Measurements from ENCODE around the gene PLEKHG2.
A peak's percentile ranks its signal among the peaks of the same experiment; 100 is the strongest.

The PLEKHG2 gene

GRCh38 chr19:39433480-39434079 lies 21.1 kb downstream of the PLEKHG2 start:
- TF ChIP-seq, protein P1, sequence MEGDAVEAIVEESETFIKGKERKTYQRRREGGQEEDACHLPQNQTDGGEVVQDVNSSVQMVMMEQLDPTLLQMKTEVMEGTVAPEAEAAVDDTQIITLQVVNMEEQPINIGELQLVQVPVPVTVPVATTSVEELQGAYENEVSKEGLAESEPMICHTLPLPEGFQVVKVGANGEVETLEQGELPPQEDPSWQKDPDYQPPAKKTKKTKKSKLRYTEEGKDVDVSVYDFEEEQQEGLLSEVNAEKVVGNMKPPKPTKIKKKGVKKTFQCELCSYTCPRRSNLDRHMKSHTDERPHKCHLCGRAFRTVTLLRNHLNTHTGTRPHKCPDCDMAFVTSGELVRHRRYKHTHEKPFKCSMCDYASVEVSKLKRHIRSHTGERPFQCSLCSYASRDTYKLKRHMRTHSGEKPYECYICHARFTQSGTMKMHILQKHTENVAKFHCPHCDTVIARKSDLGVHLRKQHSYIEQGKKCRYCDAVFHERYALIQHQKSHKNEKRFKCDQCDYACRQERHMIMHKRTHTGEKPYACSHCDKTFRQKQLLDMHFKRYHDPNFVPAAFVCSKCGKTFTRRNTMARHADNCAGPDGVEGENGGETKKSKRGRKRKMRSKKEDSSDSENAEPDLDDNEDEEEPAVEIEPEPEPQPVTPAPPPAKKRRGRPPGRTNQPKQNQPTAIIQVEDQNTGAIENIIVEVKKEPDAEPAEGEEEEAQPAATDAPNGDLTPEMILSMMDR (conservative IDR thresholded peaks at IDR 0.05; ENCODE audit: low read depth), result no peak
- CTCF ChIA-PET, result interaction anchor here (1.7 kb wide), 1 partner anchor 12 kb away, joined by 8 read pairs; the partner anchor contains the start of gene SUPT5H
- no peak for DNase-seq (ENCODE audit: low spot score)
- POLR2A ChIA-PET (ENCODE audit: low non-redundant PET), result no interaction called here
- H3K27ac ChIP-seq, result peak overlapping the region; percentile 90

GRCh38 chr19:39434123-39435076 lies 21.9 kb downstream of the PLEKHG2 start:
- ChIA-PET CTCF (interaction anchor here (0.9 to 1.6 kb wide), 3 partner anchors 23 to 40 kb away, joined by 4 to 6 read pairs (median 4); partner anchors contain the start of gene PLEKHG2), POLR2A (ENCODE audit: low non-redundant PET) (interaction anchor here (0.5 to 1.1 kb wide), 2 partner anchors 10 to 20 kb away, joined by 3 to 6 read pairs; no protein-coding TSS in a partner anchor)
- H3K27ac ChIP-seq, result peak overlapping the region; percentile 90
- TF ChIP-seq, protein P1 (conservative IDR thresholded peaks at IDR 0.05; ENCODE audit: low read depth), result no peak
- DNase-seq (ENCODE audit: low spot score), result no peak

- H3K27ac ChIP-seq, result peak within 1 kb of the TSS; percentile 90
- TF ChIP-seq, protein P1 (conservative IDR thresholded peaks at IDR 0.05; ENCODE audit: low read depth), result no peak
- DNase-seq (ENCODE audit: low spot score), result peak; percentile 88
- POLR2A ChIA-PET (ENCODE audit: low non-redundant PET), result interaction anchor here (0.5 to 1.3 kb wide), 21 partner anchors 8 to 1184 kb away, joined by 3 to 10 read pairs (median 4); partner anchors contain the start of genes MED29, PAF1, PLEKHG2 and SAMD4B
- CTCF ChIA-PET, result interaction anchor here (0.5 to 1.6 kb wide), 8 partner anchors 19 to 1336 kb away, joined by 3 to 8 read pairs (median 4); partner anchors contain the start of genes EID2B and PLEKHG2
Observed at GRCh38 chr19:39435499-39436349, 23.3 kb downstream of the PLEKHG2 start, which contains the start of gene RPS16. TSS of gene RPS16 (minus strand) at chr19:39435949. CDS start at chr19:39435895, 54 bp downstream.

DNA sequence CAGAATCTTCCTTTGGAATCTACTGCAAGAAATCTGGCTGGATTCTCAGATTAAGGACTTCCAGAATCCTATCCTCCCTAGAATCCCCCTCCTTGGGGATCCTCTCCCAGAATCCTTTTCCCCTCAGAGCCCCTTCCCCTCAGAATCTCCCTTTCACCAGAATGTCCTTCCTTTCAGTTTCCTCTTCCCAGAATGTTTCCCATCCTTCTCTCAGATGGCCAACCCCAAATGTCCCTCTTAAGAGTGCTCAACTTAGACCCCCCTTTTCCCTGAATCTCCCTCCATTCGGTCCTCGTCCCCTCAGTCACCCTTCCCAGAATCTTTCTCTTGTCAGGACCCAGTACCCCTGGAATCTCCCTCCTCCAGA lies 23.9 kb downstream of the PLEKHG2 start:
- CTCF ChIA-PET, result interaction anchor here (0.5 to 1.6 kb wide), 4 partner anchors 38 to 1335 kb away, joined by 5 to 8 read pairs (median 6); partner anchors contain the start of gene EID2B
- TF ChIP-seq, protein P1 (conservative IDR thresholded peaks at IDR 0.05; ENCODE audit: low read depth), result no peak
- peak overlapping the region; percentile 90 for H3K27ac ChIP-seq
- POLR2A ChIA-PET (ENCODE audit: low non-redundant PET), result interaction anchor here (0.6 to 1.3 kb wide), 17 partner anchors 9 to 353 kb away, joined by 3 to 8 read pairs (median 4); partner anchors contain the start of genes MED29, PAF1, PLEKHG2 and SAMD4B
- no peak for DNase-seq (ENCODE audit: low spot score)

- DNase-seq (ENCODE audit: low spot score), result no peak
- CTCF ChIA-PET, result interaction anchor here (0.7 kb wide), 1 partner anchor 486 kb away, joined by 3 read pairs; no protein-coding TSS in a partner anchor
- POLR2A ChIA-PET (ENCODE audit: low non-redundant PET), result no interaction called here
- TF ChIP-seq, protein P1 (conservative IDR thresholded peaks at IDR 0.05; ENCODE audit: low read depth), result no peak
- peak overlapping the region; percentile 28 for H3K27ac ChIP-seq
Observed at GRCh38 chr19:39438270-39438934, 25.9 kb downstream of the PLEKHG2 start.

All from RWPE1 (cell line).